HCT116 (cell line): Measurements from ENCODE around the gene RFXANK. TPM values are rescaled to one million over a fixed set of nuclear protein-coding genes. Genes with fewer than 3 reads are reported as not detected.

Experiments used
- ATAC-seq: fragments of 200-7000 bp; cut with Tn5 transposase; 2 replicates; pipeline ENCODE4 v1.9.1; 2020; ENCODE audit warnings: mild to moderate bottlenecking, moderate library complexity
- BruUV-seq: library from RNA; stranded (reverse); fragments of 400-500 nt; replicated peaks from 2 replicates; lab custom pipeline; 2021; lab: Mats Ljungman, UMichigan
- CTCF ChIA-PET: fragments of 300-600 bp; sonication (Branson Sonifier 250); formaldehyde crosslinking; loops from one replicate; lab custom pipeline; 2021; ENCODE audit warnings: antibody characterized with exemption; lab: Charles Lee
- POLR2A ChIA-PET: fragments of 300-600, 350-600 bp; sonication (Branson Sonifier 250); formaldehyde crosslinking; loops from one replicate; lab custom pipeline; 2021; ENCODE audit warnings: antibody characterized with exemption; lab: Charles Lee
- RAD21 ChIA-PET, 2 experiments: fragments of 300-600 bp; sonication (Branson Sonifier 250); formaldehyde crosslinking; loops; one replicate each; lab custom pipeline; 2023; ENCODE audit warnings: low total read pairs in 2 of 2; ENCODE audit not compliant: uncharacterized antibody in 2 of 2, unreplicated experiment in 2 of 2, low non-redundant PET in 1 of 2; lab: Charles Lee
- DNase-seq: peaks from one replicate; pipeline ENCODE4 v3.0.0-alpha.2; 2010; ENCODE audit warnings: low read depth, low spot score
- H2AFZ ChIP-seq: fragments of 200-600 bp; shearing (Covaris generic), sonication (generic); 2 replicates; pipeline ENCODE4 v1.6.1; 2017; ENCODE audit warnings: low read depth, mixed run types, mixed read lengths, antibody characterized with exemption, low read length; ENCODE audit not compliant: poor library complexity, severe bottlenecking
- H3K27ac ChIP-seq: 2 replicates; pipeline ENCODE4 v1.5.1; 2012; ENCODE audit warnings: low read depth, low read length
- H3K27me3 ChIP-seq: fragments of 200-600 bp; sonication (generic); 2 replicates; pipeline ENCODE4 v1.6.1; 2016; ENCODE audit warnings: mixed run types, low read length, mixed read lengths; ENCODE audit not compliant: insufficient read depth
- H3K36me3 ChIP-seq, 2 experiments: fragments of 200-500 bp in 1 of 2; fragments of 200-600 bp in 1 of 2; sonication (Bioruptor generic) in 1 of 2; sonication (generic) in 1 of 2; 2 replicates each; pipeline versions ENCODE4 v1.5.1 to v1.6.1; 2014 to 2016; ENCODE audit warnings: low read length in 2 of 2, inconsistent platforms in 1 of 2, mixed read lengths in 1 of 2, mixed run types in 1 of 2; ENCODE audit not compliant: insufficient read depth in 2 of 2, control insufficient read depth in 1 of 2
- H3K4me1 ChIP-seq, 2 experiments: fragments of 200-600 bp in 1 of 2; sonication (generic) in 1 of 2; 2 replicates each; pipeline versions ENCODE4 v1.5.1 to v1.6.1; 2012 to 2017; ENCODE audit warnings: low read length in 2 of 2, inconsistent platforms in 1 of 2, mild to moderate bottlenecking in 1 of 2, mixed read lengths in 1 of 2, mixed run types in 1 of 2, moderate library complexity in 1 of 2; ENCODE audit not compliant: insufficient read depth in 2 of 2, control insufficient read depth in 1 of 2
- H3K4me2 ChIP-seq: fragments of 200-600 bp; sonication (generic); 2 replicates; pipeline ENCODE4 v1.6.1; 2017; ENCODE audit warnings: mixed run types, low read length, mixed read lengths
- H3K4me3 ChIP-seq, 2 experiments: fragments of 200-600 bp in 1 of 2; sonication (generic) in 1 of 2; replicated peaks in 1 of 2; 2 replicates each; pipeline ENCODE4 v1.5.1; 2011 to 2016; ENCODE audit warnings: low read length in 2 of 2, control low read depth in 1 of 2, low read depth in 1 of 2, mild to moderate bottlenecking in 1 of 2, mixed read lengths in 1 of 2, mixed run types in 1 of 2
- H3K79me2 ChIP-seq: fragments of 200-600 bp; sonication (generic); 2 replicates; pipeline ENCODE4 v1.6.1; 2017; ENCODE audit warnings: mild to moderate bottlenecking, mixed run types, low read length, moderate library complexity, mixed read lengths; ENCODE audit not compliant: insufficient read depth
- H3K9ac ChIP-seq: fragments of 200-600 bp; sonication (generic); 2 replicates; pipeline ENCODE4 v1.6.1; 2016; ENCODE audit warnings: low read length, mixed read lengths
- H3K9me2 ChIP-seq: fragments of 200-600 bp; sonication (generic), shearing (Covaris generic); 2 replicates; pipeline ENCODE4 v1.6.1; 2017; ENCODE audit warnings: mixed run types, mild to moderate bottlenecking, moderate library complexity; ENCODE audit not compliant: insufficient read depth
- H3K9me3 ChIP-seq, 2 experiments: fragments of 200-500 bp in 1 of 2; fragments of 200-600 bp in 1 of 2; sonication (Bioruptor generic) in 1 of 2; sonication (generic) in 1 of 2; 2 replicates each; pipeline ENCODE4 v1.6.1; 2014 to 2017; ENCODE audit warnings: low read length in 2 of 2, mixed read lengths in 2 of 2, inconsistent platforms in 1 of 2, low read depth in 1 of 2, mild to moderate bottlenecking in 1 of 2, mixed run types in 1 of 2, moderate library complexity in 1 of 2; ENCODE audit not compliant: control insufficient read depth in 1 of 2, insufficient read depth in 1 of 2
- H4K20me1 ChIP-seq: fragments of 200-600 bp; sonication (generic), shearing (Covaris generic); 2 replicates; pipeline ENCODE4 v1.6.1; 2017; ENCODE audit warnings: mixed run types, mild to moderate bottlenecking, moderate library complexity; ENCODE audit not compliant: insufficient read depth
- CEBPB ChIP-seq: IDR thresholded peaks from 2 replicates; pipeline ENCODE4 v1.6.1; 2012; ENCODE audit warnings: low read depth
- EGR1 ChIP-seq: IDR thresholded peaks from 2 replicates; pipeline ENCODE4 v1.6.1; 2012; ENCODE audit warnings: low read depth
- ELF1 ChIP-seq: IDR thresholded peaks from 2 replicates; pipeline ENCODE4 v1.6.1; 2012; ENCODE audit warnings: low read depth, borderline replicate concordance
- EZH2 ChIP-seq: fragments of 200-600 bp; sonication (generic); IDR thresholded peaks from 2 replicates; pipeline ENCODE4 v1.6.1; 2017; ENCODE audit warnings: antibody characterized with exemption, mixed run types
- MAX ChIP-seq: IDR thresholded peaks from 2 replicates; pipeline ENCODE4 v1.6.1; 2012
- POLR2A ChIP-seq: IDR thresholded peaks from 2 replicates; pipeline ENCODE4 v1.7.0; 2011; ENCODE audit warnings: borderline replicate concordance; ENCODE audit not compliant: insufficient read depth, insufficient read length; ENCODE audit errors: extremely low read depth
- POLR2AphosphoS5 ChIP-seq: IDR thresholded peaks from 2 replicates; pipeline ENCODE4 v1.6.1; 2011; ENCODE audit warnings: mild to moderate bottlenecking, low read depth, low read length, moderate library complexity
- RAD21 ChIP-seq: IDR thresholded peaks from 2 replicates; pipeline ENCODE4 v1.6.1; 2012; ENCODE audit warnings: low read depth, mild to moderate bottlenecking
- SRF ChIP-seq: IDR thresholded peaks from 2 replicates; pipeline ENCODE4 v1.6.1; 2012; ENCODE audit warnings: low read depth
- TCF7L2 ChIP-seq: IDR thresholded peaks from 2 replicates; pipeline ENCODE4 v1.7.0; 2011; ENCODE audit warnings: borderline replicate concordance, inconsistent platforms; ENCODE audit not compliant: insufficient read depth, insufficient read length; ENCODE audit errors: extremely low read depth
- ZBTB33 ChIP-seq: IDR thresholded peaks from 2 replicates; pipeline ENCODE4 v1.6.1; 2011; ENCODE audit warnings: mild to moderate bottlenecking, low read length, moderate library complexity; ENCODE audit not compliant: insufficient replicate concordance; ENCODE audit errors: extremely low read depth
- ZFX ChIP-seq: fragments of 450-650 bp; IDR thresholded peaks from 2 replicates; pipeline ENCODE4 v1.6.1; 2017
- ZNF274 ChIP-seq: fragments of 200-500 bp; sonication (Bioruptor generic); IDR thresholded peaks from 2 replicates; pipeline ENCODE4 v1.6.1; 2014; ENCODE audit warnings: mild to moderate bottlenecking, low read depth, low read length, inconsistent platforms
- intact Hi-C: fragments of 100-400 bp; cut with micrococcal nuclease; formaldehyde crosslinking; loops from 2 replicates; pipeline ENCODE4 v1.10.0; 2022
- total RNA-seq: library from RNA; stranded (reverse); gene quantifications from one replicate; pipeline ENCODE4 v1.2.1, GENCODE V29; 2021; ENCODE audit not compliant: unreplicated experiment
- TF ChIP-seq, protein P1 (sequence below): IDR thresholded peaks from 2 replicates; pipeline ENCODE4 v1.6.1; 2012; ENCODE audit warnings: low read depth

The RFXANK gene
- total RNA-seq, 1 experiment from 2014 or later: 78.9 TPM

- BruUV-seq: TSS peak; percentile 10
- ChIA-PET CTCF (interaction anchor here (1.0 to 1.4 kb wide), 3 partner anchors 16 to 288 kb away, joined by 3 read pairs; no protein-coding TSS in a partner anchor), POLR2A (interaction anchor here (1.6 kb wide), 1 partner anchor 9 kb away, joined by 15 read pairs; no protein-coding TSS in a partner anchor)
- Histone ChIP-seq H2AFZ (no peak overlapping the region), H3K36me3 (peaks cover 8 to 11% of the 10 kb centered on the region in 2 experiments; a peak in 3 of 4 replicates), H3K9me2 (no peaks in the 10 kb centered on the region), H3K4me3 (peak overlapping the region; percentile 78 to 96), H3K4me1 (peaks cover 10 to 27% of the 10 kb centered on the region in 2 experiments; a peak in 3 of 4 replicates), H3K27me3 (no peaks in the 10 kb centered on the region), H3K9me3 (no peaks in the 10 kb centered on the region), H3K79me2 (peaks cover 22% of the 10 kb centered on the region), H3K4me2 (peak overlapping the region; percentile 96), H3K27ac (peak overlapping the region; percentile 75), H4K20me1 (no peaks in the 10 kb centered on the region)
- intact Hi-C loops: no loop called here
- TF ChIP-seq SRF (no peak), ZFX (no peak), CEBPB (no peak), TCF7L2 (no peak), EZH2 (no peak), POLR2AphosphoS5 (no peak), EGR1 (no peak), ZBTB33 (no peak), ELF1 (no peak), RAD21 (no peak), ZNF274 (no peak), POLR2A (no peak), MAX (no peak)
- TF ChIP-seq, protein P1, sequence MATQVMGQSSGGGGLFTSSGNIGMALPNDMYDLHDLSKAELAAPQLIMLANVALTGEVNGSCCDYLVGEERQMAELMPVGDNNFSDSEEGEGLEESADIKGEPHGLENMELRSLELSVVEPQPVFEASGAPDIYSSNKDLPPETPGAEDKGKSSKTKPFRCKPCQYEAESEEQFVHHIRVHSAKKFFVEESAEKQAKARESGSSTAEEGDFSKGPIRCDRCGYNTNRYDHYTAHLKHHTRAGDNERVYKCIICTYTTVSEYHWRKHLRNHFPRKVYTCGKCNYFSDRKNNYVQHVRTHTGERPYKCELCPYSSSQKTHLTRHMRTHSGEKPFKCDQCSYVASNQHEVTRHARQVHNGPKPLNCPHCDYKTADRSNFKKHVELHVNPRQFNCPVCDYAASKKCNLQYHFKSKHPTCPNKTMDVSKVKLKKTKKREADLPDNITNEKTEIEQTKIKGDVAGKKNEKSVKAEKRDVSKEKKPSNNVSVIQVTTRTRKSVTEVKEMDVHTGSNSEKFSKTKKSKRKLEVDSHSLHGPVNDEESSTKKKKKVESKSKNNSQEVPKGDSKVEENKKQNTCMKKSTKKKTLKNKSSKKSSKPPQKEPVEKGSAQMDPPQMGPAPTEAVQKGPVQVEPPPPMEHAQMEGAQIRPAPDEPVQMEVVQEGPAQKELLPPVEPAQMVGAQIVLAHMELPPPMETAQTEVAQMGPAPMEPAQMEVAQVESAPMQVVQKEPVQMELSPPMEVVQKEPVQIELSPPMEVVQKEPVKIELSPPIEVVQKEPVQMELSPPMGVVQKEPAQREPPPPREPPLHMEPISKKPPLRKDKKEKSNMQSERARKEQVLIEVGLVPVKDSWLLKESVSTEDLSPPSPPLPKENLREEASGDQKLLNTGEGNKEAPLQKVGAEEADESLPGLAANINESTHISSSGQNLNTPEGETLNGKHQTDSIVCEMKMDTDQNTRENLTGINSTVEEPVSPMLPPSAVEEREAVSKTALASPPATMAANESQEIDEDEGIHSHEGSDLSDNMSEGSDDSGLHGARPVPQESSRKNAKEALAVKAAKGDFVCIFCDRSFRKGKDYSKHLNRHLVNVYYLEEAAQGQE: no peak
- TF ChIP-seq, all 23 proteins: peak for 0
- DNase-seq (no peak), ATAC-seq (no peak)
- RAD21 ChIA-PET: no interaction called here
- peak overlapping the region; percentile 97 for H3K9ac ChIP-seq
Measured at GRCh38 chr19:19201697-19202630, 9.9 kb downstream of the RFXANK start.
